WERI-Rb-1 (cell line): ENCODE data around the gene NOL7.

Source experiments
- DNase-seq: peaks from one replicate; pipeline ENCODE4 v3.0.0-alpha.2; 2020
- H3K27ac ChIP-seq: fragments of 250-450 bp; sonication (Bioruptor Pico); 2 replicates; pipeline ENCODE4 v1.5.1; 2020; ENCODE audit warnings: mild to moderate bottlenecking, moderate library complexity
- H3K27me3 ChIP-seq: fragments of 250-450 bp; sonication (Bioruptor Pico); 2 replicates; pipeline ENCODE4 v1.5.1; 2021; ENCODE audit warnings: mild to moderate bottlenecking, low read depth, moderate library complexity; ENCODE audit not compliant: insufficient read depth, severe bottlenecking
- H3K36me3 ChIP-seq: fragments of 250-450 bp; sonication (Bioruptor Pico); 2 replicates; pipeline ENCODE4 v1.5.1; 2020; ENCODE audit warnings: mild to moderate bottlenecking, moderate library complexity
- H3K4me3 ChIP-seq: 2 replicates; pipeline ENCODE4 v1.5.1; 2011; ENCODE audit warnings: low read depth, mild to moderate bottlenecking, control low read depth, low read length
- H3K9me3 ChIP-seq: fragments of 250-450 bp; sonication (Bioruptor Pico); 2 replicates; pipeline ENCODE4 v1.5.1; 2021; ENCODE audit warnings: mild to moderate bottlenecking, moderate library complexity; ENCODE audit not compliant: severe bottlenecking
- TF ChIP-seq, protein P1 (sequence below): IDR thresholded peaks from 2 replicates; pipeline ENCODE4 v1.5.1; 2011; ENCODE audit warnings: low read depth, mild to moderate bottlenecking, control low read depth, inconsistent platforms, low read length

The NOL7 gene

GRCh38 chr6:13638626-13639025 is 23.5 kb downstream of the NOL7 start:
- TF ChIP-seq, protein P1, sequence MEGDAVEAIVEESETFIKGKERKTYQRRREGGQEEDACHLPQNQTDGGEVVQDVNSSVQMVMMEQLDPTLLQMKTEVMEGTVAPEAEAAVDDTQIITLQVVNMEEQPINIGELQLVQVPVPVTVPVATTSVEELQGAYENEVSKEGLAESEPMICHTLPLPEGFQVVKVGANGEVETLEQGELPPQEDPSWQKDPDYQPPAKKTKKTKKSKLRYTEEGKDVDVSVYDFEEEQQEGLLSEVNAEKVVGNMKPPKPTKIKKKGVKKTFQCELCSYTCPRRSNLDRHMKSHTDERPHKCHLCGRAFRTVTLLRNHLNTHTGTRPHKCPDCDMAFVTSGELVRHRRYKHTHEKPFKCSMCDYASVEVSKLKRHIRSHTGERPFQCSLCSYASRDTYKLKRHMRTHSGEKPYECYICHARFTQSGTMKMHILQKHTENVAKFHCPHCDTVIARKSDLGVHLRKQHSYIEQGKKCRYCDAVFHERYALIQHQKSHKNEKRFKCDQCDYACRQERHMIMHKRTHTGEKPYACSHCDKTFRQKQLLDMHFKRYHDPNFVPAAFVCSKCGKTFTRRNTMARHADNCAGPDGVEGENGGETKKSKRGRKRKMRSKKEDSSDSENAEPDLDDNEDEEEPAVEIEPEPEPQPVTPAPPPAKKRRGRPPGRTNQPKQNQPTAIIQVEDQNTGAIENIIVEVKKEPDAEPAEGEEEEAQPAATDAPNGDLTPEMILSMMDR: no peak
- DNase-seq: no peak
- peaks cover 40% of the 10 kb centered on the region for H3K36me3 ChIP-seq

DNA sequence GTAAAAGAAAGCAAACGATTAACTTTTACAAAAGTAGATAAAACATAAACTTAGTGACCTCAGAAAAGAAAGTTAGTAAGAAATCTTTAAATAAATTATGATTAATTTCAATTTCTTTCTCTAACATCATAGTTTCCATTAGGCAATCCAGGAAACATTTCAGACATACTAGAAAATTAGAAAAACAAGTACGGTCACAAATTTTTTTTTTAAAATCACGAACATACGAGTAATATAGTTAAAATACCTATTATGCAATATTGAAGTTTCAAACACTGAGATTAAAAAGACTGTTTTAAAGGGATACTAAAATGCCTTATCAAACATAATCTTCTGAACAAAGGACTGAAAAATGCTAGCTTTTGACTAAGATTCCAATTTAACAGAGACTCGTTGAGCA is 26.2 kb downstream of the NOL7 start:
- no peaks in the 10 kb centered on the region for H3K9me3 ChIP-seq
- no peak overlapping the region for H3K4me3 ChIP-seq
- peaks cover 35% of the 10 kb centered on the region for H3K36me3 ChIP-seq
- H3K27ac ChIP-seq: no peak overlapping the region
- no peaks in the 10 kb centered on the region for H3K27me3 ChIP-seq
- DNase-seq: no peak
- TF ChIP-seq, protein P1: no peak

More at GRCh38 chr6:13638626-13639025, 23.5 kb downstream of the NOL7 start:
- Histone ChIP-seq H3K4me3 (no peak overlapping the region), H3K27ac (no peak overlapping the region), H3K9me3 (no peaks in the 10 kb centered on the region), H3K27me3 (no peaks in the 10 kb centered on the region)

DNA sequence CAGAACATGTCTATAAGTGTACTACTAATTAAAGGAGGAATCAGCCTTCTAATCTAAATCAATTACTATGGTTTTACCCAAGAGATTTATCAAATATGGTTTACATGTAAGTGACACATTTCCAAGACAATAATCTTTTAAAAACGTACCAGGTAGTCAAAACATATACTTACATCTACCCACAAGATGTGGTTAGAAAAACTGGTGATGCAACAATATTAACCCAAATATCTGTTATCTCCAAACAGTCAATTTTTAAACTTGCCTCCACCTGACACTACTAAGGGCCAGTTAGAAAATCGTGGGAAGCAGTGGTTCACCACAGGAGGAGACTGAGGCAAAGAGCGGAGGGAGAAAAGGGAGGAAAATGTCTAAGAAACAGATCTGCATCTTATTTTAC is 28.0 kb downstream of the NOL7 start:
- Histone ChIP-seq H3K27ac (no peak overlapping the region), H3K27me3 (no peaks in the 10 kb centered on the region), H3K9me3 (no peaks in the 10 kb centered on the region), H3K36me3 (peaks cover 26% of the 10 kb centered on the region), H3K4me3 (no peak overlapping the region)
- TF ChIP-seq, protein P1: no peak
- no peak for DNase-seq

- Histone ChIP-seq H3K27ac (no peak overlapping the region), H3K36me3 (peaks cover 7% of the 10 kb centered on the region), H3K9me3 (no peaks in the 10 kb centered on the region), H3K27me3 (no peaks in the 10 kb centered on the region), H3K4me3 (no peak overlapping the region)
- no peak for DNase-seq
- TF ChIP-seq, protein P1: no peak
Measured at GRCh38 chr6:13648850-13649249, 33.7 kb downstream of the NOL7 start.

DNA sequence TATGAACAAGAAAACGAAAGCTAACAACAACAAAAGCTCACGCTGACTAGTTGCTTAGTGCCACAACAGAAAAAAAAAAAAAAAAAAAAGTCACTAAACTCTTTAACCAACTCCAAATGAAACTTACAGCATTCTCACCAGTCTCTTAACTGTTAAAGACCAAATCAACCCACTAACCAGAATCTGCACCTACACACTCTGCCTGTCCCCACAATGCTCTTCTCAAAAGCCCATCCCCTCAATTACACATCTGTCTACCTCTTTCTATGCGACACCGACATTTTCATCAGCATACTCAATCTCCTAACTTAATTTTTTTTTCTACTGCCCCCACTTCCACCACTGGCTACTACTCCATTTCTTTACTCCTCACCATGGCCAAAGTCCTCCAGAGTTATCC is 34.3 kb downstream of the NOL7 start:
- H3K4me3 ChIP-seq: no peak overlapping the region
- no peak for DNase-seq
- H3K36me3 ChIP-seq: peaks cover 7% of the 10 kb centered on the region
- no peaks in the 10 kb centered on the region for H3K9me3 ChIP-seq
- TF ChIP-seq, protein P1: no peak
- H3K27ac ChIP-seq: no peak overlapping the region
- no peaks in the 10 kb centered on the region for H3K27me3 ChIP-seq

- no peak for DNase-seq
- H3K36me3 ChIP-seq: peaks cover 7% of the 10 kb centered on the region
Measured at GRCh38 chr6:13653296-13653695, 38.2 kb downstream of the NOL7 start.

More at GRCh38 chr6:13653296-13653695, 38.2 kb downstream of the NOL7 start:
- H3K27ac ChIP-seq: no peak overlapping the region
- TF ChIP-seq, protein P1: no peak
- H3K27me3 ChIP-seq: no peaks in the 10 kb centered on the region
- no peaks in the 10 kb centered on the region for H3K9me3 ChIP-seq
- H3K4me3 ChIP-seq: no peak overlapping the region
